ENCODE measurements around the gene TMEM108.

Gene TMEM108

GRCh38 chr3:133055339-133055738 is 17.1 kb downstream of the TMEM108 start:
- DNase-seq: no peak

- DNase-seq: no peak
Observed at GRCh38 chr3:133058243-133058642, 20.1 kb downstream of the TMEM108 start.

- no peak for DNase-seq
Observed at GRCh38 chr3:133058831-133059230, 20.6 kb downstream of the TMEM108 start.

- DNase-seq: no peak
Observed at GRCh38 chr3:133065193-133065961, 27.2 kb downstream of the TMEM108 start.

- no peak for DNase-seq
Observed at GRCh38 chr3:133066026-133066425, 27.8 kb downstream of the TMEM108 start.

GRCh38 chr3:133069556-133070286 is 31.5 kb downstream of the TMEM108 start:
- DNase-seq: no peak

GRCh38 chr3:133074977-133075376 is 36.8 kb downstream of the TMEM108 start:
- no peak for DNase-seq

GRCh38 chr3:133077688-133078087 is 39.5 kb downstream of the TMEM108 start:
- DNase-seq: no peak

- DNase-seq: no peak
Observed at GRCh38 chr3:133079621-133080020, 41.4 kb downstream of the TMEM108 start.

GRCh38 chr3:133081016-133081415 is 42.8 kb downstream of the TMEM108 start:
- DNase-seq: no peak

- DNase-seq: no peak
Observed at GRCh38 chr3:133083395-133083794, 45.2 kb downstream of the TMEM108 start.

- DNase-seq: no peak
Observed at GRCh38 chr3:133089906-133090485, 51.8 kb downstream of the TMEM108 start.

GRCh38 chr3:133092681-133093080 is 54.5 kb downstream of the TMEM108 start:
- DNase-seq: no peak

- DNase-seq: no peak
Observed at GRCh38 chr3:133093366-133093765, 55.2 kb downstream of the TMEM108 start.

GRCh38 chr3:133096900-133097613 is 58.9 kb downstream of the TMEM108 start:
- no peak for DNase-seq

- no peak for DNase-seq
Observed at GRCh38 chr3:133103706-133104105, 65.5 kb downstream of the TMEM108 start.

- DNase-seq: no peak
Observed at GRCh38 chr3:133106169-133106568, 68.0 kb downstream of the TMEM108 start.

- DNase-seq: no peak
Observed at GRCh38 chr3:133112666-133113065, 74.5 kb downstream of the TMEM108 start.

- no peak for DNase-seq
Observed at GRCh38 chr3:133113526-133113925, 75.3 kb downstream of the TMEM108 start.

- DNase-seq: no peak
Observed at GRCh38 chr3:133113927-133114597, 75.9 kb downstream of the TMEM108 start.

GRCh38 chr3:133115176-133115575 is 77.0 kb downstream of the TMEM108 start:
- no peak for DNase-seq

- DNase-seq: no peak
Observed at GRCh38 chr3:133117342-133117741, 79.2 kb downstream of the TMEM108 start.

GRCh38 chr3:133119176-133119575 is 81.0 kb downstream of the TMEM108 start:
- DNase-seq: no peak

Data from AML-193 (cell line).